Activated CD8-positive, alpha-beta memory T cell treated with anti-CD3 and anti-CD28 coated beads, Interleukin-2, amount 50 U/mL, for 1 hour (primary cell): Measurements from ENCODE around the gene CLIC1.
"Not testable (repeated sequence)": the region's sequence is repeated elsewhere in the genome, so short reads cannot be mapped to it uniquely, and the experiment has no call there.

Experiments
- DNase-seq: peaks from one replicate; pipeline ENCODE4 v3.0.0-alpha.2; 2020; ENCODE audit errors: extremely low read depth

CLIC1 gene

DNA sequence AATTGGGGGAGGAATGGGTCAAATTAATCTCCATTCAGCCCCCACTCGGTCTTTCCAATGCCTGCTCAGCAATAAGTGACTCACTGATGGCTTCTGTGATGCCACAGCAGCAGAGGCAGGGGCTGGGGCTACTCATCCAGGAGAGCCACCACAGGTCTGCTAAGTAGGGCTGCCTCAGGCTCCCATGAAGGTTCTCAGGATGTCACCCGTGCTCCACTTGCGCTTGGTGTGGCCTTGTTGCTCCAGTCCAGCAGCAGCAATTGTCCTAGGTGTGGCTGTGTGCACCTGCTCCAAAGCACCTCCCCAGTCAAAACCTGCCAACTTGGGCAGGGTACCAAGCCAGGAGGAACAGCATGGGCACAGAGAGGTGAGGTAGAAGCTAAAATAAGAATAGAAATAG lies 14.2 kb downstream of the CLIC1 start:
- no peak for DNase-seq

- no peak for DNase-seq
These were observed 14.8 kb downstream of the CLIC1 start, which contains the start of gene LY6G6C for GRCh38 chr6:31721351-31722020. LY6G6C (minus strand) TSS chr6:31721746; CDS start chr6:31721679, 67 bp downstream.

- no peak for DNase-seq
These were observed 16.0 kb downstream of the CLIC1 start for GRCh38 chr6:31720196-31720770.

- no peak for DNase-seq
These were observed 17.3 kb downstream of the CLIC1 start for GRCh38 chr6:31719001-31719400.

DNA sequence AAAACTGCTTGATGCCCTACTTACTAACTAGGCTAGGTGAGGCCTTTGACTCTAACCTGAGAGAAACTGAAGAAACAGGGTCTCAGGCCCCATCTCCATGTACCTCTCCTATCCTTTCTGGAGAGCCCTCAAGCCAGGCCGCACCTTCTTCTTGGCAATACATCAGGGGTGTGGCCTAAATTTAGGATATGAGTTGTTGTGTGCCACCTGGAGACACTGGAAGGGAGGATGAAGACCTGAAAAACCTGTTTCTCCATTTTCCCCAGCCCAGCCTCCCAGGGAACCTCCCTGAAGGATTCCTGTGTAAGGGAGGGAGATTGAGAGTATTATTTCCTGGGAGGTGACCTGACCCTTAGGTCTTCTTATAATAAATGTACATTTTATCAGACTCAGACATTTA lies 18.1 kb downstream of the CLIC1 start:
- DNase-seq, result no peak

- DNase-seq, result no peak
These were observed 18.7 kb downstream of the CLIC1 start for GRCh38 chr6:31717499-31718222.

- DNase-seq, result no peak
These were observed 21.0 kb downstream of the CLIC1 start, which contains the start of gene LY6G6D for GRCh38 chr6:31715022-31715958. LY6G6D (plus strand) TSS chr6:31715348; CDS start chr6:31715356, 8 bp downstream.

GRCh38 chr6:31713991-31714684 lies 22.2 kb downstream of the CLIC1 start:
- DNase-seq, result no peak

DNA sequence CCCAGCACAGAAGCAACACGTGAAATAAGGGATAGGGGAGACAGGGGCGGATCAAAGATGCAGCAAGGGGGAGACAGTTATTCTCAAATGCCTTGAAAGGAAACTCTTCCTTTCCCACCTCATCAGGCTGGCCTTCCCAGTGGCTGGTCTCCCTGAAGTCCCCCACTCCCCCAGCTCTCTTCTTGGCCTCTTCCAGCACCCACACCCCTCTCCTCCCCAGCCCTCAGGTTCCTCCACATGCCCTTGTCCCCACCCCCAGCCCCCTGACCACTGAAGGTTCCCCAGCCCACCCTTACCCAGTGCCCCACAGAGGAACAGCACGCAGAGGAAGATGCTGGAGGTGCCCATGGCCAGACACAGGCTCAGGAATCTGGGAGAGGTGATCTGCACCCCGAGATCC lies 22.9 kb downstream of the CLIC1 start:
- no peak for DNase-seq

GRCh38 chr6:31712296-31712695 lies 24.0 kb downstream of the CLIC1 start:
- DNase-seq, result no peak

DNA sequence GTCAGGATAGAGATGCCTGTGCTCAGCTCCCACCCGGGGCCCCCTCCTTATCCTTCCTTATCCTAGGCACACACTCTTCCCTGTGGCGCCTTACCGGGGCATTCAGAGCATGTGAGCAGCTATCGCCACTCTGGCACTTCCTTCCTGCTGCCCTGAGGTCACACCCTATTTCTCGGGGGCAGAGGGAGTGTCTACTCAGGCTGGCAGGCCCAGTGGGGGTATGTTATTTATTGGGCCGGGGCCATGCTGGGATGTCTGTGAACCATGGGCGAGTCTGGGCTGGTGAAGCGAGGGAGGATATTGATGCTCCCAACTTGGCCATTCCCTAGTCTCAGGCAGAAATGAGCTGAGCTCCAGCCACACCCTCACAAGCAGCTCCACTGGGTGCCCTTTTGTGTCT lies 25.1 kb downstream of the CLIC1 start:
- no peak for DNase-seq

GRCh38 chr6:31710523-31711219 lies 25.7 kb downstream of the CLIC1 start:
- DNase-seq, result no peak

- DNase-seq, result not testable (repeated sequence)
These were observed 27.2 kb downstream of the CLIC1 start for GRCh38 chr6:31709157-31709556.

DNA sequence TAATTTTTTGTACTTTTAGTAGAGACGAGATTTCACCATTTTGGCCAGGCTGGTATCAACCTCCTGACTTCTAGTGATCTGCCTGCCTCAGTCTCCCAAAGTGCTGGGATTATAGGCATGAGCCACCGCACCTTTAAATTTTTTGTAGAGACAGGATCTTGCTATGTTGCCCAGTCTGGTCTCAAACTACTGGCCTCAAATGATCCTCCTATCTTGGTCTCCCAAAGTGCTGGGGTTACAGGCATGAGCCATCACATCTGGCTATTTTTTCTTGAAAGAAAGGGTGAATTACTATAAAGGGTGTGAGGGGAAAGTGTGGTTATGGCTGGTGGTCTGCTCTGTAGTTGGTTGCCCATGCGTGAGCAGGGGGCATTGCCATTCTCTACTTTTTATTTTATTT lies 28.1 kb downstream of the CLIC1 start:
- no peak for DNase-seq

- no peak for DNase-seq
These were observed 28.6 kb downstream of the CLIC1 start for GRCh38 chr6:31707701-31708100.

- no peak for DNase-seq
These were observed 29.7 kb downstream of the CLIC1 start, which contains the start of gene LY6G6F for GRCh38 chr6:31706599-31706998. LY6G6F (plus strand) TSS chr6:31706866; CDS start chr6:31706907, 41 bp downstream.

DNA sequence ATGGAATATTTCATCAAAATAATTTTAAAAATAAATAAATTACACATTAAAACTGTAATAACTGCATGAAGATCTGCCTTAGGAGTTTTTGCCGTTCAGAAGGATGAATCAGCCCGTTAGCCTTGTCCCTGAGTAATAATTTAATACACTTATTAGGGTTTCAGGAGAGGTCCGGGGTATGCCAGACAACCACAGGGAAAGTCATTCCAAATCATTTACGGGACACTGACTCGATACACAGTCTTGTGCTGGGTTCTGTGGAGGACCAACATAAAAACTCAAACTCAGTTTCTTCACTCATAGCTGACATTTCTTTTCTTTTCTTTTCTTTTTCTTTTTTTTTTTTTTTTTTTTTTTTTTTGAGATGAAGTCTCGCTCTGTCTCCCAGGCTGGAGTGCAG lies 30.4 kb downstream of the CLIC1 start:
- no peak for DNase-seq

- DNase-seq, result peak; percentile 95
These were observed 33.3 kb downstream of the CLIC1 start, which contains the start of gene ABHD16A for GRCh38 chr6:31702819-31703716. ABHD16A (minus strand) TSS chr6:31703324; CDS start chr6:31703281, 43 bp downstream.

- DNase-seq, result no peak
These were observed 33.9 kb downstream of the CLIC1 start for GRCh38 chr6:31702405-31702818.
